ENCODE data around the gene PTPN1. TPM values are rescaled to one million over a fixed set of nuclear protein-coding genes. Genes with fewer than 3 reads are reported as not detected.
A peak's percentile ranks its signal among the peaks of the same experiment; 100 is the strongest.

PTPN1 gene
- total RNA-seq, 4 donors from 2014 or later, result 21.8 to 46.8 (median 44.4) TPM

GRCh38 chr20:50589548-50590347 lies 79.6 kb downstream of the PTPN1 start:
- peaks cover 0 to 48% of the 10 kb centered on the region in 2 donors for H3K36me3 ChIP-seq
- TF ChIP-seq CTCF (IDR thresholded peaks at IDR 0.05 in 4 of 5, conservative IDR thresholded peaks at IDR 0.05 in 1 of 5) (no peak), POLR2A (IDR thresholded peaks at IDR 0.05) (no peak)
- peaks cover 12 to 13% of the 10 kb centered on the region in 2 donors for H3K4me1 ChIP-seq
- H3K27me3 ChIP-seq, result no peaks in the 10 kb centered on the region
- intact Hi-C loops (cut with DNase I; ENCODE audit: low total_unique reads), result no loop called here
- ATAC-seq (no peak), DNase-seq (no peak)
- no peak overlapping the region for H3K27ac ChIP-seq
- in situ Hi-C loops (cut with MboI; ENCODE audit: low sequenced_read_pairs in 4 of 4), result no loop called here
- no peaks in the 10 kb centered on the region for H3K9me3 ChIP-seq
- no peak overlapping the region for H3K4me3 ChIP-seq

- in situ Hi-C loops (cut with MboI; ENCODE audit: low sequenced_read_pairs in 4 of 4), result no loop called here
- H3K36me3 ChIP-seq, result peaks cover 0 to 42% of the 10 kb centered on the region in 2 donors
These were observed 80.1 kb downstream of the PTPN1 start for GRCh38 chr20:50590348-50590664.

DNA sequence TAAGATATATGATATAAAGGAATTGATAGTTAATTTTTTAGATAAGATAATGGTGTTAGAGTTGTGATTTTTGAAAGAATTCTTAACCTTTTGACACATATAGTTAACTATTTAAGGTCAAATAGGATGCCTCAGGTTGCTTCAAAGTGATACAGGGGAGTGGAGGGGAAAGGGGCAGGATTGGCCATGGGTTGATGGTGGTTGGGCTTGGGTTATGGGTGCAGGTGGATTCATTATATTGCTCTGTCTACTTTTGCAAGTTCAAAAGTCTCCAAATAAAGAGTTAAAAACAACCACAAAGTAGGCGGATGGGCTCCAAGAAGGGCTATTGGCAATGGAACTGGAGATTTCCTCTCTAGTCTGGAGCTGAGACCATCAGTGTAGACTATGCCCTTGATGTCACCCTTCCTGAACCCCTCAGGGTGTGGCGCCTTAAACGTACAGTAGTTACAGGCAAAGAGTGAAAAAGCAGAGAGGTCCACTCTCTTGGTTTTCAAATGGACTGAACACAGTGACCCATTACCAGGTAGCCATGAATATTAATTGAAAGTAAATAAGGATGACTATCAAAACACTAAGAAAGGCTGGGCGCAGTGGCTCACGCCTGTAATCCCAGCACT lies 81.2 kb downstream of the PTPN1 start:
- Histone ChIP-seq H3K4me1 (peaks cover 13 to 18% of the 10 kb centered on the region in 2 donors), H3K4me3 (no peak overlapping the region), H3K36me3 (peaks cover 0 to 32% of the 10 kb centered on the region in 2 donors), H3K9me3 (no peaks in the 10 kb centered on the region), H3K27me3 (no peaks in the 10 kb centered on the region), H3K27ac (no peak overlapping the region)
- DNase-seq (no peak), ATAC-seq (no peak)
- TF ChIP-seq POLR2A (IDR thresholded peaks at IDR 0.05), result no peak
- no peak for TF ChIP-seq CTCF (IDR thresholded peaks at IDR 0.05 in 4 of 5, conservative IDR thresholded peaks at IDR 0.05 in 1 of 5)
- intact Hi-C loops (cut with DNase I; ENCODE audit: low total_unique reads), result no loop called here
- in situ Hi-C loops (cut with MboI; ENCODE audit: low sequenced_read_pairs in 4 of 4), result no loop called here

More at GRCh38 chr20:50590348-50590664, 80.1 kb downstream of the PTPN1 start:
- Histone ChIP-seq H3K4me3 (no peak overlapping the region), H3K9me3 (no peaks in the 10 kb centered on the region), H3K27me3 (no peaks in the 10 kb centered on the region), H3K27ac (no peak overlapping the region), H3K4me1 (peaks cover 13 to 14% of the 10 kb centered on the region in 2 donors)
- no peak for ATAC-seq
- TF ChIP-seq CTCF (IDR thresholded peaks at IDR 0.05 in 4 of 5, conservative IDR thresholded peaks at IDR 0.05 in 1 of 5) (no peak), POLR2A (IDR thresholded peaks at IDR 0.05) (no peak)
- DNase-seq, result no peak
- intact Hi-C loops (cut with DNase I; ENCODE audit: low total_unique reads), result no loop called here

DNA sequence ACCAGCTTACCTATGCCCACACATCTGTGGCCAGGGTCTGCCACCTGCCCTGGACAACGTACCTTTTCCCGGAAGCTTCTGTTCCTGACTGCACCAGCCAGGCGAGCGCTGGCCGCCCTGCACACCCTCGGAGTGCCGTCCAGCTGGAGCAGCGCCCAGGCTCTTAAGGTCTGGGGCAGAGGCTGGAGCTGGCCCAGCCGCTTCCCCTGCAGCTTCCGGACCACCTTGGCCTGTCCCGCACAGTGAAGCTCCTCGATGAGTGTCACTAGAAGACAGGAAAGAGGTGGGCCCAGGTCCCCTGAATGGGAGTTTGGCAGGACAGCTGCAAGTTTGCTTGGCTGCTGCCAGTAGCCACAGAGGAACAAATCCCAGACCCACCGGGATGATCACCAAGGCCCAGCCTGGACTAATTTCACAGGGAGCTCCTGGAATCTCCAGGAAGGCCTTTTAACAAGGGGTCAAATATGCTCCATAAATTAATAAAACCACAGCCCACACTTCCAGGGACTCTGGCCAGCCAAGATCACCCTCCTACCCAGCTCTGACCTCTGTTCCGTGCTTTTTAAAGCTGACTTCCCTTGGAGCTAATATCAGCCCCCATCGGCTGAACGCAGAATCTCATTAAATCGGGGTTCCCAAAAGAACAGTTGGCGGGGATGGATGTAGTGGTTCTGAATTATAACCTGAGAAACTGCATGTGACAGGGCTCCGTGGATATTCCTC lies 82.3 kb downstream of the PTPN1 start:
- Histone ChIP-seq H3K36me3 (peaks cover 0 to 21% of the 10 kb centered on the region in 2 donors), H3K27me3 (peaks cover 0 to 8% (median 8%) of the 10 kb centered on the region in 3 donors), H3K27ac (no peak overlapping the region), H3K4me3 (no peak overlapping the region), H3K4me1 (peaks cover 13 to 18% of the 10 kb centered on the region in 2 donors), H3K9me3 (no peaks in the 10 kb centered on the region)
- in situ Hi-C loops (cut with MboI; ENCODE audit: low sequenced_read_pairs in 4 of 4) (no loop called here), intact Hi-C loops (cut with DNase I; ENCODE audit: low total_unique reads) (no loop called here)
- DNase-seq, result peak in 1 of 2 donors; percentile 48
- TF ChIP-seq POLR2A (IDR thresholded peaks at IDR 0.05), result no peak
- TF ChIP-seq CTCF (IDR thresholded peaks at IDR 0.05 in 4 of 5, conservative IDR thresholded peaks at IDR 0.05 in 1 of 5), result no peak
- ATAC-seq, result no peak

Measured in gastrocnemius medialis (tissue), 4 donors.